Loucy (cell line): ENCODE measurements around the gene C8G.

Source experiments
- EZH2phosphoT487 ChIP-seq: fragments of 200-600 bp; IDR thresholded peaks from 2 replicates; pipeline ENCODE4 v1.6.1; 2018; ENCODE audit warnings: antibody characterized with exemption, mild to moderate bottlenecking, moderate library complexity, borderline replicate concordance
- TF ChIP-seq, protein P1 (sequence below): fragments of 200-600 bp; sonication (generic); conservative IDR thresholded peaks from 2 replicates; pipeline ENCODE4 v1.5.1; 2014; ENCODE audit warnings: mild to moderate bottlenecking, antibody characterized with exemption, low read length

GRCh38 chr9:136925414-136926153 lies 19.5 kb upstream of the C8G start:
- TF ChIP-seq, protein P1, sequence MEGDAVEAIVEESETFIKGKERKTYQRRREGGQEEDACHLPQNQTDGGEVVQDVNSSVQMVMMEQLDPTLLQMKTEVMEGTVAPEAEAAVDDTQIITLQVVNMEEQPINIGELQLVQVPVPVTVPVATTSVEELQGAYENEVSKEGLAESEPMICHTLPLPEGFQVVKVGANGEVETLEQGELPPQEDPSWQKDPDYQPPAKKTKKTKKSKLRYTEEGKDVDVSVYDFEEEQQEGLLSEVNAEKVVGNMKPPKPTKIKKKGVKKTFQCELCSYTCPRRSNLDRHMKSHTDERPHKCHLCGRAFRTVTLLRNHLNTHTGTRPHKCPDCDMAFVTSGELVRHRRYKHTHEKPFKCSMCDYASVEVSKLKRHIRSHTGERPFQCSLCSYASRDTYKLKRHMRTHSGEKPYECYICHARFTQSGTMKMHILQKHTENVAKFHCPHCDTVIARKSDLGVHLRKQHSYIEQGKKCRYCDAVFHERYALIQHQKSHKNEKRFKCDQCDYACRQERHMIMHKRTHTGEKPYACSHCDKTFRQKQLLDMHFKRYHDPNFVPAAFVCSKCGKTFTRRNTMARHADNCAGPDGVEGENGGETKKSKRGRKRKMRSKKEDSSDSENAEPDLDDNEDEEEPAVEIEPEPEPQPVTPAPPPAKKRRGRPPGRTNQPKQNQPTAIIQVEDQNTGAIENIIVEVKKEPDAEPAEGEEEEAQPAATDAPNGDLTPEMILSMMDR, result 0 out of 2 replicates have a peak, but pooled peaks have one; percentile 20
- TF ChIP-seq EZH2phosphoT487, result no peak
